ENCODE measurements around the gene TMEM158. TPM values are rescaled to one million over a fixed set of nuclear protein-coding genes. Genes with fewer than 3 reads are reported as not detected.

Gene TMEM158
- total RNA-seq, 4 donors from 2014 or later = 3.1 to 8.5 (median 5.3) TPM

GRCh38 chr3:45236964-45237363, 10.9 kb upstream of the TMEM158 start:
- no peak overlapping the region for H3K27ac ChIP-seq
- H3K4me1 ChIP-seq = no peaks in the 10 kb centered on the region
- no CpG with 5 or more reads among the region's 2 CpGs for WGBS, 2 donors (ENCODE audit: low coverage in 1 of 2)
- no peak for ATAC-seq
- H3K27me3 ChIP-seq = peaks cover 8% of the 10 kb centered on the region
- no peaks in the 10 kb centered on the region for H3K36me3 ChIP-seq
- no peak overlapping the region for H3K4me3 ChIP-seq
- TF ChIP-seq POLR2AphosphoS5 (IDR thresholded peaks at IDR 0.05) (no peak), EP300 (IDR thresholded peaks at IDR 0.05) (no peak), CTCF (IDR thresholded peaks at IDR 0.05) (no peak), POLR2A (IDR thresholded peaks at IDR 0.05) (no peak)
- no peaks in the 10 kb centered on the region for H3K9me3 ChIP-seq

DNA sequence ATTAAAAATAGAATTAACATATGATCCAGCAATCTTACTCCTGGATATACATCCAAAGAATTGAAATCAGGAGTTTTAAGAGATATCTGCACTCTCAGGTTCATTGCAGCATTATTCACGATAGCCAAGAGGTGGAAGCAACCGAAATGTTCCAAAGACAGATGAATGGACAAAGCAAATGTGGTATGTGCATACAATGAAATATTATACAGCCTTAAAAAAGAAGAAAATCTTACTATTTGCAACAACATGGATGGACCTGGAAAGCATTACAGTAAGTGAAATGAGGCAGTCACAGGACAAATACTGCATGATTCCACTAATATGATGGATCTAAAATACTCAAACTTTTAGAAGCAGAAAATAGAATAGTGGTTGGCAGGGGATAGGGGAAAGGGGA, 9.3 kb upstream of the TMEM158 start:
- TF ChIP-seq POLR2AphosphoS5 (IDR thresholded peaks at IDR 0.05) (no peak), CTCF (IDR thresholded peaks at IDR 0.05) (no peak), POLR2A (IDR thresholded peaks at IDR 0.05) (no peak), EP300 (IDR thresholded peaks at IDR 0.05) (no peak)

DNA sequence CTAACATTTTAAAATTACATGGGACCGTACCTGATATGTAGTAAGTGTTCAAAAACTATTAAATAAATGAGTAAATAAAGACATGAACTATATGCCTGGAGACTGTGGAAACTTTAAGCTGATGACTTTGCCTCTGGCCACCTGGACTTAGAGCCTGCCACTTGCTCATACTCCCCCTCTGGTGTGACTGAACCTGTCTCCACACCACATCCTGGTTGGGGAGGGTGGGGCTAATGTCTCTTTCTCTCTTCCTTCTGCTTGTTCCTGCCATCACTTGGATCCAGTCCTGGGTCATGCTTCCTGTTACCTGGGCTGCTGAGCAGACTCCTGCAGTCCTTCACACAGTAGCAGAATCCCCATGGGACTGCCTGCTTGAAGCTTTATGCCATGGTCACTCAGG, 8.2 kb upstream of the TMEM158 start:
- no peak for ATAC-seq
- H3K36me3 ChIP-seq = no peaks in the 10 kb centered on the region
- no peaks in the 10 kb centered on the region for H3K9me3 ChIP-seq
- TF ChIP-seq EP300 (IDR thresholded peaks at IDR 0.05) (no peak), POLR2A (IDR thresholded peaks at IDR 0.05) (no peak), POLR2AphosphoS5 (IDR thresholded peaks at IDR 0.05) (no peak), CTCF (IDR thresholded peaks at IDR 0.05) (no peak)
- 62 to 79% methylated on average over 1 of the region's 1 CpG for WGBS, 2 donors (ENCODE audit: low coverage in 1 of 2)
- H3K27me3 ChIP-seq = peaks cover 23% of the 10 kb centered on the region
- H3K27ac ChIP-seq = no peak overlapping the region
- no peak overlapping the region for H3K4me3 ChIP-seq
- no peaks in the 10 kb centered on the region for H3K4me1 ChIP-seq

More for the DNA sequence above, 9.3 kb upstream of the TMEM158 start:
- no peak for ATAC-seq
- Histone ChIP-seq H3K36me3 (no peaks in the 10 kb centered on the region), H3K27me3 (peaks cover 12% of the 10 kb centered on the region), H3K4me1 (no peaks in the 10 kb centered on the region), H3K9me3 (no peaks in the 10 kb centered on the region), H3K27ac (no peak overlapping the region), H3K4me3 (no peak overlapping the region)
- 94 to 100% methylated on average over 2 of the region's 2 CpGs for WGBS, 2 donors (ENCODE audit: low coverage in 1 of 2)

- Histone ChIP-seq H3K9me3 (no peaks in the 10 kb centered on the region), H3K36me3 (no peaks in the 10 kb centered on the region), H3K27ac (no peak overlapping the region), H3K4me1 (no peaks in the 10 kb centered on the region), H3K27me3 (peaks cover 37% of the 10 kb centered on the region), H3K4me3 (no peak overlapping the region)
- no peak for TF ChIP-seq POLR2A (IDR thresholded peaks at IDR 0.05)
- no peak for TF ChIP-seq POLR2AphosphoS5 (IDR thresholded peaks at IDR 0.05)
- TF ChIP-seq EP300 (IDR thresholded peaks at IDR 0.05) = no peak
- no peak for TF ChIP-seq CTCF (IDR thresholded peaks at IDR 0.05)
- ATAC-seq = no peak
Observed at GRCh38 chr3:45232521-45232920, 6.4 kb upstream of the TMEM158 start.

DNA sequence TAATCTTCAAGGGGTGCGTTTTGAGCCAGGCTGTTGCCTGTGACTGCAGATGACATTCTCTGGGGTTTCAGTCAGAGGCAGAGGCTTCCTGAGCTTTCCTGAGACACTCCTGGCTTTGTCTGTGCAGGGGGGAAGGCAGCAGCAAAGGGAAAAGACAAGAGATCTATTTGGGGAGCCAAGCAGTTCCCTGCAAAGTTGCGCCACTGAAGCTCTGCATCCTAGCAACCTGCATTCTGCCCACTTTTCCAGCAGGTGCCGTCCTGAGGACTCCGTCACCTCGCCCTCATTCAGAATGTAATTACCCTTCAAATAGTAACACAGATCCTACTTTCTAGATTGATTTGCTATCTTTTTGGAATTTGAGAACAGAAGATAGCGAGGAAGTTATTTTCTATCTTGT, 1.9 kb upstream of the TMEM158 start:
- Histone ChIP-seq H3K9me3 (no peaks in the 10 kb centered on the region), H3K36me3 (no peaks in the 10 kb centered on the region), H3K4me1 (peaks cover 0 to 25% (median 3%) of the 10 kb centered on the region in 3 donors), H3K4me3 (no peak overlapping the region), H3K27ac (no peak overlapping the region), H3K27me3 (peaks cover 46% of the 10 kb centered on the region)
- no peak for TF ChIP-seq EP300 (IDR thresholded peaks at IDR 0.05)
- no peak for TF ChIP-seq POLR2A (IDR thresholded peaks at IDR 0.05)
- no peak for TF ChIP-seq POLR2AphosphoS5 (IDR thresholded peaks at IDR 0.05)
- TF ChIP-seq CTCF (IDR thresholded peaks at IDR 0.05) = no peak
- no peak for ATAC-seq
- 97% methylated on average over 5 of the region's 6 CpGs; no CpG with 5 or more reads in 1 of the 2 donors for WGBS, 2 donors (ENCODE audit: low coverage in 1 of 2)
